Measurements from ENCODE around the gene GABRR2. TPM values are rescaled to one million over a fixed set of nuclear protein-coding genes. Genes with fewer than 3 reads are reported as not detected.

The GABRR2 gene
- total RNA-seq, 1 donor from 2014 or later: 1.5 TPM

DNA sequence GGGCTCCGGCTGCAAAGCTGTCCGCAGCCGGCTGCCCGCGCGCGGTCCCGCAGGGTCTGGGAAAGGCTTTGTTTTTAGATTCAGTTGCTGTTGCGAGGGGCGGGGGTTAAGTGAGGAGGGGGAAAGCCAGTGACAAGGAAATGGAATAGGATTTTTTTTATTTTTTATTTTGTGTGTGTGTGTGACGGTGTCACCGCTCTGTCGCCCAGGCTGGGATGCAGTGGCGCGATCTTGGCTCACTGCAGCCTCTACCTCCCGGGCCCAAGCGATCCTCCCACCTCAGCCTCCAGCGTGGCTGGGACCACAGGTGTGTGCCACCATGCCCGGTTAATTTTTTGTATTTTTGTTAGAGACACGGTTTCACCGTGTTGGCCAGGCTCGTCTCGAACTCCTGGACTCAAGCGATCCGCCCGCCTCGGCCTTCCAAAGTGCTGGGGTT, 38.0 kb upstream of the GABRR2 start:
- Histone ChIP-seq H3K27me3 (no peaks in the 10 kb centered on the region), H3K27ac (peak overlapping the region; percentile 96), H3K36me3 (no peaks in the 10 kb centered on the region), H3K9me3 (no peaks in the 10 kb centered on the region), H3K4me1 (peaks cover 43% of the 10 kb centered on the region), H3K4me3 (peak overlapping the region; percentile 70 to 87)
- DNase-seq (ENCODE audit: extremely low spot score in 2 of 2): no peak
- intact Hi-C loops (cut with DNase I): loop anchor here (5.0 kb wide), 1 partner anchor 271 kb away; the partner anchor contains the start of gene PNRC1
- TF ChIP-seq POLR2AphosphoS5 (IDR thresholded peaks at IDR 0.05; ENCODE audit: insufficient read depth in 1 of 2, low read depth in 1 of 2) (no peak), POLR2A (IDR thresholded peaks at IDR 0.05) (no peak)
- TF ChIP-seq, protein P1, sequence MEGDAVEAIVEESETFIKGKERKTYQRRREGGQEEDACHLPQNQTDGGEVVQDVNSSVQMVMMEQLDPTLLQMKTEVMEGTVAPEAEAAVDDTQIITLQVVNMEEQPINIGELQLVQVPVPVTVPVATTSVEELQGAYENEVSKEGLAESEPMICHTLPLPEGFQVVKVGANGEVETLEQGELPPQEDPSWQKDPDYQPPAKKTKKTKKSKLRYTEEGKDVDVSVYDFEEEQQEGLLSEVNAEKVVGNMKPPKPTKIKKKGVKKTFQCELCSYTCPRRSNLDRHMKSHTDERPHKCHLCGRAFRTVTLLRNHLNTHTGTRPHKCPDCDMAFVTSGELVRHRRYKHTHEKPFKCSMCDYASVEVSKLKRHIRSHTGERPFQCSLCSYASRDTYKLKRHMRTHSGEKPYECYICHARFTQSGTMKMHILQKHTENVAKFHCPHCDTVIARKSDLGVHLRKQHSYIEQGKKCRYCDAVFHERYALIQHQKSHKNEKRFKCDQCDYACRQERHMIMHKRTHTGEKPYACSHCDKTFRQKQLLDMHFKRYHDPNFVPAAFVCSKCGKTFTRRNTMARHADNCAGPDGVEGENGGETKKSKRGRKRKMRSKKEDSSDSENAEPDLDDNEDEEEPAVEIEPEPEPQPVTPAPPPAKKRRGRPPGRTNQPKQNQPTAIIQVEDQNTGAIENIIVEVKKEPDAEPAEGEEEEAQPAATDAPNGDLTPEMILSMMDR (IDR thresholded peaks at IDR 0.05): no peak

DNA sequence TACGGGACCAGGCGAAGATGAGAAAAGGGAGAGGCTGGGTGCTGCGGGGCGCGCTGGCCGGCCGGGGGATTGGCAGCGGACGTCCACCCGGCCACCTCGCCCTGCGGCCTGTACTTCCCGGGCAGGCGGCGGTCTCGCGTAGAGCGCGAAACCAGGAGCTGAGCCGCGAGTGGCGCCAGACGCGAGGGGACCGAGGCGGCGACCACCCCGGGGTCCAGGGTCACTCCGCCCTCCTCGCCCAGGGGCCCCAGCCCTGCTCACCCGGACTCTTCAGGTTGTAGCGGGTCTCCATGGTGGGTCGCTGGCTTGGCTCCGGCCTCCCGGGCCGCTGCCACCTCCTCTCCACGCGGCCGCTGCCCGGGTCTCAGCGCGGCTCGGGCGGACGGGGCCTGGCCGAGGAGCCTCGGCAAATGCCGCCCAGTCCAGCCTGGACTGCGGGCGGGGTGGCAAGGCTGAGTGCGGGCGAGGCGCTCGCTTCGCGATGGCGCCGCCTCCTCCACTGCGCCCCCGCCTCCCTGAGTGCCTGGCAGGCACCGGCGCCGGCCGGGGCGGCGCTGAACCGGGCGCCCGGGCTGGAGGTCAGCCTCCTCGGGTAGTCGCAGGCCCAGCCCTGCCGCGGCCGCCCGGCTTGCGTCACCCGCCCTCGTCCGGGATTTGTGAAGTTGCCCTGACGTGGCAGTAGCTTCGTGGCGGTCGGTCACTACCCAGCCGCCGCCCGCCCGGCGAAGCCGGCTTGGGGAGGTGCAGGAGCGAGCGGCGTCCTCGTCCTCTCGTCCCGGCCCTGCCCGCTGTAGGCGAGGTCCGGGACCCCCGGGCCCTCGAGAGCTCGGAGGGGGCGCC, 37.4 kb upstream of the GABRR2 start, which contains the start of gene UBE2J1:
TSS of gene UBE2J1 (minus strand) at position 445 of the 840 bp plus-strand sequence. CDS start at position 292, 153 bp downstream.
- no peaks in the 10 kb centered on the region for H3K36me3 ChIP-seq
- H3K27me3 ChIP-seq: no peaks in the 10 kb centered on the region
- no peaks in the 10 kb centered on the region for H3K9me3 ChIP-seq
- TF ChIP-seq POLR2AphosphoS5 (IDR thresholded peaks at IDR 0.05; ENCODE audit: insufficient read depth in 1 of 2, low read depth in 1 of 2) (peak in 1 of 2 donors; percentile 77), POLR2A (IDR thresholded peaks at IDR 0.05) (peak in 1 of 2 donors; percentile 81)
- TF ChIP-seq, protein P1 (IDR thresholded peaks at IDR 0.05): no peak
- peaks cover 46% of the 10 kb centered on the region for H3K4me1 ChIP-seq
- H3K4me3 ChIP-seq: peak within 1 kb of the TSS; percentile 70 to 87
- intact Hi-C loops (cut with DNase I): loop anchor here (5.0 kb wide), 1 partner anchor 270 kb away; the partner anchor contains the start of gene PNRC1
- peak in 1 of 2 donors; percentile 92 for DNase-seq (ENCODE audit: extremely low spot score in 2 of 2)
- H3K27ac ChIP-seq: peak within 1 kb of the TSS; percentile 96

DNA sequence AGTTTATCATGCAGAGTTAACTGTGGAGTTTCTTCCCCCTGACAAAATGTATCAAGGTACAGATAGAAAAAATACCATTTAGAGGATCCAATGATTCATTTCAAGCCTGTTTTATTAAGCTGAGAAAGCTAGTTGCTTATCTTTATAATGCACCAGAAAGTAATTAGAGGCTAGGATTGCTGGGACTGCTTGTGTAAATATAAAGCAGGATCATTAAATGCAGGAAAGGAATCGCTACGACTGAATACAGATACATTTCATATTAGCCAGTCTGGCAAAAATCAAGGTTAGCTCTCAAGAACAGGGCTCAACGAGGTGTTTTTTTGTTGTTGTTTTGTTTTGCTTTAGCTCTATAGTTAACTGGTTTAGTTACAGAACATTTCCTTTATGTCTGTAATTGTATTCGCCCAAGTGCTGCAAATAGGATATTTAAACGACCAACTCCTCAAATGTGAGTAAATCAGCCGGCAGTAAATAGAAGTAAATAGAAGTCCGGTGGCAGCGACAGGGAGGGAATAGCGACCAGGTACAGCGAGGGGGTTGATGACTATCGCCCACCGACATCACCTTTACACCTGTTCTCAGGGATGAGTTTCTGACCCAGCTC, 36.7 kb upstream of the GABRR2 start:
- Histone ChIP-seq H3K27me3 (no peaks in the 10 kb centered on the region), H3K9me3 (no peaks in the 10 kb centered on the region), H3K4me3 (peak overlapping the region; percentile 70 to 87), H3K36me3 (no peaks in the 10 kb centered on the region), H3K4me1 (peaks cover 46% of the 10 kb centered on the region), H3K27ac (peak overlapping the region; percentile 96)
- TF ChIP-seq, protein P1 (IDR thresholded peaks at IDR 0.05): no peak
- no peak for TF ChIP-seq POLR2AphosphoS5 (IDR thresholded peaks at IDR 0.05; ENCODE audit: insufficient read depth in 1 of 2, low read depth in 1 of 2)
- no peak for DNase-seq (ENCODE audit: extremely low spot score in 2 of 2)
- intact Hi-C loops (cut with DNase I): loop anchor here (5.0 kb wide), 1 partner anchor 269 kb away; the partner anchor contains the start of gene PNRC1

DNA sequence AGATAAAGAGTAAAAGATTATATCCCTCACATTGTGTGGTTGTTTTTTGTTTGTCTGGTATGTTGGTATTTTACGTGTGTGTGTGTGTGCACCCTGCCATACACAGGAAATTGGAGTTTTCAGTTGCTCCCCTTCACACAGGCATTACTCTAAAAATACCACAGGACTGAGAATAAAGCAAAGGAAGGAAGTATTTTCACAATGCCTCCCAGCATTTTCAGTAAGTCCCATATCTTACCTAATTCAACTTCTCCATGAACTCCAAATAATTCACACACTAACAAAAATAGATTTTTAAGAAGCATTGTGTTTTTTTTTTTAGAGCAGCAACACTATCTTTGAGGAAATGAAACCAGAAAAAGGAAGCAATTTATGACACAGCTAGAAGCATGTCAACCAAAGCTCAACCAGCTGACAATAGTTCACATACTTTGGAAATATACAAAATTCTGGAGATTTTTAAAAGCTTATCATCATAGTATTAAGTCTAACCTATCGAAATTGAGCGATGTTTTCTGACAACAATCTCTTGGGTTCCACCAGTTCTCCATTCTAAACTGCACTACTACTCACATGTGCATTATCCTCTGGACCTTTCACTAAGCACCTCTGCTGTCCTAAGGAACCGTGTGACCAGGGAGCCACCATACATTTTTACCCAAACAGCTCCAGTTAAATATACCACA, 35.3 kb upstream of the GABRR2 start:
- intact Hi-C loops (cut with DNase I): loop anchor here (5.0 kb wide), 1 partner anchor 268 kb away; the partner anchor contains the start of gene PNRC1
- TF ChIP-seq, protein P1 (IDR thresholded peaks at IDR 0.05): no peak
- TF ChIP-seq POLR2A (IDR thresholded peaks at IDR 0.05): no peak
- TF ChIP-seq POLR2AphosphoS5 (IDR thresholded peaks at IDR 0.05; ENCODE audit: insufficient read depth in 1 of 2, low read depth in 1 of 2): peak in 1 of 2 donors; percentile 83
- H3K36me3 ChIP-seq: no peaks in the 10 kb centered on the region

More for the DNA sequence above, 35.3 kb upstream of the GABRR2 start:
- Histone ChIP-seq H3K27me3 (no peaks in the 10 kb centered on the region), H3K4me1 (peaks cover 46% of the 10 kb centered on the region), H3K27ac (peak overlapping the region; percentile 96), H3K9me3 (no peaks in the 10 kb centered on the region), H3K4me3 (peak overlapping the region in 1 of 2 donors; percentile 70)
- no peak for DNase-seq (ENCODE audit: extremely low spot score in 2 of 2)

Measured in vagina (tissue), 2 donors.